Measurements from ENCODE around the gene ZNHIT3. TPM values are rescaled to one million over a fixed set of nuclear protein-coding genes. Genes with fewer than 3 reads are reported as not detected.

Gene ZNHIT3
- total and polyA plus RNA-seq, 2 donors (not counting 1 experiment from before 2014, with no cell fraction given), result 29.1 to 44.5 TPM

DNA sequence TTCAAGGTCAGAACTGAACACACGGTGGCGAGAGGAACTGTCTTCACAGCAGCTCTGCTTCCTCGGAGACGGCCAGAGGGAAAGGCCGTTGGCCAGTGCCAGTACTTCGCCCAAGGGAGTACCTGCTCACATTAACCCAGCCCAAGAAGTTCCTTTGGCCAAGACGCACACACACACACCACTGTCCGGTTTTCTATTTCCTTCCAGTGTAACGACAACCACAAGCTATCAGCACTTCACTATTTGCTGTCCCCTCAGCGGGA lies 57.5 kb downstream of the ZNHIT3 start:
- Histone ChIP-seq H4K20me1 (ENCODE audit: control insufficient read depth, extremely low read depth, insufficient read depth, low read length) (no peaks in the 10 kb centered on the region), H3K27ac (ENCODE audit: insufficient read depth, low read length) (peak overlapping the region; percentile 99), H3K4me1 (ENCODE audit: control insufficient read depth, extremely low read depth, insufficient read depth, low read length) (no peaks in the 10 kb centered on the region), H3K79me2 (ENCODE audit: control insufficient read depth, insufficient read depth, low read length) (peaks cover 54% of the 10 kb centered on the region), H3K9me3 (ENCODE audit: control insufficient read depth, insufficient read depth, low read depth, low read length) (no peaks in the 10 kb centered on the region), H3K27me3 (ENCODE audit: control insufficient read depth, insufficient read depth, low read length) (no peaks in the 10 kb centered on the region), H2AFZ (ENCODE audit: low read length) (peak overlapping the region; percentile 77), H3K9ac (ENCODE audit: insufficient read depth, low read length) (peak overlapping the region; percentile 99), H3K36me3 (ENCODE audit: control insufficient read depth, insufficient read depth, low read length) (no peaks in the 10 kb centered on the region), H3K4me3 (replicated peaks in 1 of 4; ENCODE audit: control extremely low read depth in 1 of 4, insufficient read depth in 1 of 4, low read depth in 3 of 4, low read length in 4 of 4) (peak overlapping the region; percentile 88 to 100 (median 95)), H3K4me2 (ENCODE audit: extremely low read depth, insufficient read depth, low read length) (peak overlapping the region; percentile 70)
- TF ChIP-seq, protein P1, sequence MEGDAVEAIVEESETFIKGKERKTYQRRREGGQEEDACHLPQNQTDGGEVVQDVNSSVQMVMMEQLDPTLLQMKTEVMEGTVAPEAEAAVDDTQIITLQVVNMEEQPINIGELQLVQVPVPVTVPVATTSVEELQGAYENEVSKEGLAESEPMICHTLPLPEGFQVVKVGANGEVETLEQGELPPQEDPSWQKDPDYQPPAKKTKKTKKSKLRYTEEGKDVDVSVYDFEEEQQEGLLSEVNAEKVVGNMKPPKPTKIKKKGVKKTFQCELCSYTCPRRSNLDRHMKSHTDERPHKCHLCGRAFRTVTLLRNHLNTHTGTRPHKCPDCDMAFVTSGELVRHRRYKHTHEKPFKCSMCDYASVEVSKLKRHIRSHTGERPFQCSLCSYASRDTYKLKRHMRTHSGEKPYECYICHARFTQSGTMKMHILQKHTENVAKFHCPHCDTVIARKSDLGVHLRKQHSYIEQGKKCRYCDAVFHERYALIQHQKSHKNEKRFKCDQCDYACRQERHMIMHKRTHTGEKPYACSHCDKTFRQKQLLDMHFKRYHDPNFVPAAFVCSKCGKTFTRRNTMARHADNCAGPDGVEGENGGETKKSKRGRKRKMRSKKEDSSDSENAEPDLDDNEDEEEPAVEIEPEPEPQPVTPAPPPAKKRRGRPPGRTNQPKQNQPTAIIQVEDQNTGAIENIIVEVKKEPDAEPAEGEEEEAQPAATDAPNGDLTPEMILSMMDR (conservative IDR thresholded peaks at IDR 0.05 in 1 of 2, IDR thresholded peaks at IDR 0.05 in 1 of 2; ENCODE audit: low read depth in 1 of 2, low read length in 2 of 2), result peak in 1 of 2 donors; percentile 15
- no peak for TF ChIP-seq EZH2 (IDR thresholded peaks at IDR 0.05; ENCODE audit: low read length, missing control alignments)
- peak in 1 of 2 donors; percentile 55 for DNase-seq (ENCODE audit: low read depth in 2 of 2)

DNA sequence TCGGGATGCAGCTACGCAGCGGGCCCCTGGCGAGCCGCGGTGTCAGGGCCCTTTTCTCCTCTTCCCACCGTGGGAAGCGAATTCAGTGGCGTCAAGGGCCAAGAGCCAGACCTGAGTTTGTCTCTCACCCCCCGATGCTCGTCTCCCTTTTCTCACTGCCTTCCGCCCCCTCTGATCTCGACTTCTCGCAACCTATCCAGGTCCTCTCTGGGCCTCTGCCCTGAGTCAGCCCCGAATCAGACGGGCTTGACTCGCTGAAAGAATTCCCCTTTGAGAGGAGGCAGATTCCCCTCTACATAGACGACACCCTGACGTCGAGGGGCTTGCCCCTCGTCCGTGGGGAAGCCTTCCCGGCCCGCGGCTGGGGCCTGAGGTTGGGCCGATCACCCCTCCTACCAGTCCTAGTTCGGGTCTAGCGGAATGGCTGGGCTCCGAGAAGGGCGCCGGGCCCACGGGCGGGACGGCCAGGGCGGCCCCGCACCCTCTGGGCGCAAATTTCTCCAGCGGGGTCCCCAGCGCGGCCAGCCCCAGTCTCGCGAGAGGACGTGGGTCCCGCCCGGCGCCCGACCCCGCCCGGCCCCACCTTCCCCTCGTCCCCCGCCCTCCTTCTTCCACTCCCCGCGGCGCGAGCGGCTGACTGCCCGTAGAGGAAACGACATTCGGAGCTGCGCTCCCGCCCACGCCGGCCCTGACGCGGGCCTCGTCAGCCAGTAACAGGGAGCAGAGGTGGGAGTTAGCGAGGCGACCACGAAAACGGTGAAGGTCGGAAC lies 58.0 kb downstream of the ZNHIT3 start, which contains the start of gene GGNBP2:
Gene GGNBP2, plus strand, starts transcription at position 613 of the 770 bp plus-strand sequence. CDS start 806 bp downstream, outside the sequence.
- H3K36me3 ChIP-seq (ENCODE audit: control insufficient read depth, insufficient read depth, low read length), result no peaks in the 10 kb centered on the region
- H3K4me1 ChIP-seq (ENCODE audit: control insufficient read depth, extremely low read depth, insufficient read depth, low read length), result no peaks in the 10 kb centered on the region
- no peaks in the 10 kb centered on the region for H3K9me3 ChIP-seq (ENCODE audit: control insufficient read depth, insufficient read depth, low read depth, low read length)
- TF ChIP-seq, protein P1 (conservative IDR thresholded peaks at IDR 0.05 in 1 of 2, IDR thresholded peaks at IDR 0.05 in 1 of 2; ENCODE audit: low read depth in 1 of 2, low read length in 2 of 2), result no peak
- TF ChIP-seq EZH2 (IDR thresholded peaks at IDR 0.05; ENCODE audit: low read length, missing control alignments), result no peak
- peak within 1 kb of the TSS; percentile 99 for H3K9ac ChIP-seq (ENCODE audit: insufficient read depth, low read length)
- peak within 1 kb of the TSS; percentile 80 for H2AFZ ChIP-seq (ENCODE audit: low read length)
- peak within 1 kb of the TSS; percentile 70 for H3K4me2 ChIP-seq (ENCODE audit: extremely low read depth, insufficient read depth, low read length)
- DNase-seq (ENCODE audit: low read depth in 2 of 2), result peak; percentile 91 to 95
- peak within 1 kb of the TSS; percentile 99 for H3K27ac ChIP-seq (ENCODE audit: insufficient read depth, low read length)
- no peaks in the 10 kb centered on the region for H4K20me1 ChIP-seq (ENCODE audit: control insufficient read depth, extremely low read depth, insufficient read depth, low read length)
- H3K4me3 ChIP-seq (replicated peaks in 1 of 4; ENCODE audit: control extremely low read depth in 1 of 4, insufficient read depth in 1 of 4, low read depth in 3 of 4, low read length in 4 of 4), result peak within 1 kb of the TSS; percentile 88 to 100 (median 96)
- peaks cover 59% of the 10 kb centered on the region for H3K79me2 ChIP-seq (ENCODE audit: control insufficient read depth, insufficient read depth, low read length)
- no peaks in the 10 kb centered on the region for H3K27me3 ChIP-seq (ENCODE audit: control insufficient read depth, insufficient read depth, low read length)

DNA sequence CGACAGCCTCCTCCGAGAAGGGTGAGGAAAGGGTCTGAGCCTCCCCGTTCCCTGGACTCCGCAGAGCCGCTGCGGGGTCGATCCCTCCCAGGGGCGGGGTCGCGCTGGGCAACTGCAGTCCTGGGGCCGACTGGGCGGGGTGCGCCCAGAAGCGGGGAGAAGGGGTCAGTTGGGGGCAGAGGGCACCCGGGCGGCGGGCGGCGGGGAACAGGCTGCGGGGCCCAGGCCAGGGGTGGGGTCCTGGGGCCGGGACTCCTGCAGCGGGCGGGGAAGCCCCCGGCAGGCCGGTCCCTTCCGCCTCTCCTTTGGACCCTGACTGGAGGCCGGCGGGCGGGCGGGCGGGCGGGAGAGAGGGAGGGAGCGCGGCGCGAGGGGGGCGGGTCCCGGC lies 58.6 kb downstream of the ZNHIT3 start:
- H2AFZ ChIP-seq (ENCODE audit: low read length), result peak overlapping the region; percentile 80
- no peaks in the 10 kb centered on the region for H3K9me3 ChIP-seq (ENCODE audit: control insufficient read depth, insufficient read depth, low read depth, low read length)
- H3K27me3 ChIP-seq (ENCODE audit: control insufficient read depth, insufficient read depth, low read length), result no peaks in the 10 kb centered on the region
- H3K4me2 ChIP-seq (ENCODE audit: extremely low read depth, insufficient read depth, low read length), result no peak overlapping the region
- H3K4me3 ChIP-seq (replicated peaks in 1 of 4; ENCODE audit: control extremely low read depth in 1 of 4, insufficient read depth in 1 of 4, low read depth in 3 of 4, low read length in 4 of 4), result peak overlapping the region; percentile 61 to 100 (median 95)
- TF ChIP-seq, protein P1 (conservative IDR thresholded peaks at IDR 0.05 in 1 of 2, IDR thresholded peaks at IDR 0.05 in 1 of 2; ENCODE audit: low read depth in 1 of 2, low read length in 2 of 2), result no peak
- TF ChIP-seq EZH2 (IDR thresholded peaks at IDR 0.05; ENCODE audit: low read length, missing control alignments), result no peak
- H3K9ac ChIP-seq (ENCODE audit: insufficient read depth, low read length), result peak overlapping the region; percentile 99
- peaks cover 64% of the 10 kb centered on the region for H3K79me2 ChIP-seq (ENCODE audit: control insufficient read depth, insufficient read depth, low read length)
- no peaks in the 10 kb centered on the region for H3K4me1 ChIP-seq (ENCODE audit: control insufficient read depth, extremely low read depth, insufficient read depth, low read length)
- no peaks in the 10 kb centered on the region for H4K20me1 ChIP-seq (ENCODE audit: control insufficient read depth, extremely low read depth, insufficient read depth, low read length)
- no peaks in the 10 kb centered on the region for H3K36me3 ChIP-seq (ENCODE audit: control insufficient read depth, insufficient read depth, low read length)
- no peak for DNase-seq (ENCODE audit: low read depth in 2 of 2)
- H3K27ac ChIP-seq (ENCODE audit: insufficient read depth, low read length), result peak overlapping the region; percentile 99

Other genes starting within 250 kb of the ZNHIT3 start
- gene TBC1D3I, start 222.1 kb upstream of the ZNHIT3 start, total RNA-seq, result under 0.01 and 0.51 TPM in 2 replicates
- 0.03 TPM in 1 of 2 replicates, not detected in the other for gene TBC1D3I, start 222.1 kb upstream of the ZNHIT3 start, polyA plus RNA-seq
- gene TBC1D3G, start 162.8 kb upstream of the ZNHIT3 start, total RNA-seq, result not detected in 2 replicates
- gene TBC1D3G, start 162.8 kb upstream of the ZNHIT3 start, polyA plus RNA-seq, result not detected in 2 replicates
- gene TBC1D3H, start 98.2 kb upstream of the ZNHIT3 start, total RNA-seq, result not detected in 2 replicates
- gene TBC1D3H, start 98.2 kb upstream of the ZNHIT3 start, polyA plus RNA-seq, result not detected in 2 replicates
- 26.2 and 31.5 TPM in 2 replicates for gene MYO19, start 48.2 kb downstream of the ZNHIT3 start, total RNA-seq
- 18.7 and 25.2 TPM in 2 replicates for gene MYO19, start 48.2 kb downstream of the ZNHIT3 start, polyA plus RNA-seq
- 2.6 and 2.8 TPM in 2 replicates for gene PIGW, start 48.3 kb downstream of the ZNHIT3 start, total RNA-seq
- gene PIGW, start 48.3 kb downstream of the ZNHIT3 start, polyA plus RNA-seq, result 10.1 and 10.2 TPM in 2 replicates
- 63.2 and 77.0 TPM in 2 replicates for gene GGNBP2, start 58.2 kb downstream of the ZNHIT3 start, total RNA-seq
- 63.3 and 81.9 TPM in 2 replicates for gene GGNBP2, start 58.2 kb downstream of the ZNHIT3 start, polyA plus RNA-seq
- gene DHRS11, start 105.2 kb downstream of the ZNHIT3 start, total RNA-seq, result 3.6 and 5.9 TPM in 2 replicates
- 4.6 and 10.9 TPM in 2 replicates for gene DHRS11, start 105.2 kb downstream of the ZNHIT3 start, polyA plus RNA-seq
- gene MRM1, start 114.9 kb downstream of the ZNHIT3 start, total RNA-seq, result 6.9 TPM in 2 replicates
- gene MRM1, start 114.9 kb downstream of the ZNHIT3 start, polyA plus RNA-seq, result 2.5 and 4.4 TPM in 2 replicates

Data from fibroblast of lung (primary cell).